Endothelial cell of umbilical vein (primary cell): ENCODE measurements around the gene DDX27. TPM values are rescaled to one million over a fixed set of nuclear protein-coding genes. Genes with fewer than 3 reads are reported as not detected.
A peak's percentile ranks its signal among the peaks of the same experiment; 100 is the strongest.

Source experiments
- BruUV-seq: library from RNA; stranded (reverse); fragments of 400-500 nt; replicated peaks from 2 replicates; lab custom pipeline; 2021; lab: Mats Ljungman, UMichigan
- CTCF ChIA-PET: fragments of 300-600, 350-600 bp; sonication (Branson Sonifier 250); formaldehyde crosslinking; loops from one replicate; lab custom pipeline; 2021; ENCODE audit warnings: antibody characterized with exemption, inconsistent platforms; lab: Charles Lee
- POLR2A ChIA-PET: fragments of 300-600, 350-600 bp; sonication (Branson Sonifier 250); formaldehyde crosslinking; loops from one replicate; lab custom pipeline; 2021; ENCODE audit warnings: antibody characterized with exemption, inconsistent platforms; lab: Charles Lee
- DNase-seq: peaks from one replicate; pipeline ENCODE4 v3.0.0-alpha.2; 2011; ENCODE audit warnings: low read depth, low spot score
- FAIRE-seq: peaks from 2 replicates; lab custom pipeline; 2011; peaks lifted over from hg19 to GRCh38; lab: Jason Lieb, UNC
- H2AFZ ChIP-seq: 2 replicates; pipeline ENCODE4 v1.6.0; 2012; ENCODE audit warnings: low read depth, low read length, control low read depth, inconsistent platforms
- H3K27ac ChIP-seq: 2 replicates; pipeline ENCODE4 v1.5.1; 2011; ENCODE audit warnings: low read depth, mild to moderate bottlenecking, control low read depth, low read length, moderate library complexity; ENCODE audit not compliant: insufficient read depth
- H3K27me3 ChIP-seq, 2 experiments: 2 replicates each; pipeline versions ENCODE4 v1.6.0 to v1.6.1; 2011; ENCODE audit warnings: low read length in 2 of 2, mixed read lengths in 1 of 2; ENCODE audit not compliant: control insufficient read depth in 2 of 2, insufficient read depth in 2 of 2
- H3K36me3 ChIP-seq, 2 experiments: 2 replicates in 1 of 2; 3 replicates in 1 of 2; pipeline ENCODE4 v1.5.1; 2011; ENCODE audit warnings: low read length in 2 of 2, mild to moderate bottlenecking in 1 of 2, moderate library complexity in 1 of 2; ENCODE audit not compliant: control insufficient read depth in 2 of 2, insufficient read depth in 2 of 2; ENCODE audit errors: extremely low read depth in 1 of 2
- H3K4me1 ChIP-seq: 3 replicates; pipeline ENCODE4 v1.5.1; 2011; ENCODE audit warnings: mild to moderate bottlenecking, low read length; ENCODE audit not compliant: control insufficient read depth, insufficient read depth; ENCODE audit errors: extremely low read depth
- H3K4me2 ChIP-seq: 2 replicates; pipeline ENCODE4 v1.6.1; 2011; ENCODE audit warnings: low read length, control low read depth, mixed read lengths; ENCODE audit not compliant: insufficient read depth
- H3K4me3 ChIP-seq, 3 experiments: fragments of 200-600 bp in 1 of 3; sonication (generic), shearing (Covaris generic) in 1 of 3; replicated peaks in 1 of 3; 2 replicates each; pipeline ENCODE4 v1.5.1; 2011 to 2016; ENCODE audit warnings: control low read depth in 3 of 3, low read length in 3 of 3, mild to moderate bottlenecking in 2 of 3, inconsistent platforms in 1 of 3, low read depth in 1 of 3, moderate library complexity in 1 of 3; ENCODE audit not compliant: insufficient read depth in 1 of 3
- H3K79me2 ChIP-seq: 2 replicates; pipeline ENCODE4 v1.6.0; 2012; ENCODE audit warnings: low read length, inconsistent platforms; ENCODE audit not compliant: control insufficient read depth, insufficient read depth
- H3K9ac ChIP-seq: replicated peaks from 2 replicates; pipeline ENCODE3; 2011; ENCODE audit warnings: low read length, control low read depth; ENCODE audit not compliant: insufficient read depth; ENCODE audit errors: extremely low read depth
- H3K9me1 ChIP-seq: replicated peaks from 3 replicates; pipeline ENCODE4 v1.6.0; 2011; ENCODE audit warnings: mild to moderate bottlenecking, low read length; ENCODE audit not compliant: control insufficient read depth, insufficient read depth; ENCODE audit errors: extremely low read depth
- H3K9me3 ChIP-seq: replicated peaks from 2 replicates; pipeline ENCODE4 v1.5.1; 2012; ENCODE audit warnings: low read length, inconsistent platforms; ENCODE audit not compliant: control insufficient read depth, insufficient read depth
- H4K20me1 ChIP-seq: replicated peaks from 2 replicates; pipeline ENCODE3; 2011; ENCODE audit warnings: mild to moderate bottlenecking, low read length; ENCODE audit not compliant: control insufficient read depth, insufficient read depth; ENCODE audit errors: extremely low read depth
- EZH2 ChIP-seq: IDR thresholded peaks from 2 replicates; pipeline ENCODE4 v1.6.1; 2012; ENCODE audit warnings: borderline replicate concordance, low read depth, mild to moderate bottlenecking, moderate library complexity, low read length, inconsistent platforms; ENCODE audit not compliant: severe bottlenecking
- FOS ChIP-seq: IDR thresholded peaks from 2 replicates; pipeline ENCODE4 v1.6.1; 2011; ENCODE audit warnings: mild to moderate bottlenecking, low read length, moderate library complexity, borderline replicate concordance; ENCODE audit not compliant: insufficient read depth
- GATA2 ChIP-seq: IDR thresholded peaks from 2 replicates; pipeline ENCODE4 v1.7.0; 2011; ENCODE audit warnings: low read depth, mild to moderate bottlenecking, moderate library complexity, mixed read lengths, low read length; ENCODE audit not compliant: insufficient read length, insufficient read depth
- JUN ChIP-seq: IDR thresholded peaks from 2 replicates; pipeline ENCODE4 v1.6.1; 2011; ENCODE audit warnings: borderline replicate concordance, low read depth; ENCODE audit not compliant: insufficient read length, insufficient read depth
- MYC ChIP-seq: IDR thresholded peaks from one replicate; pipeline ENCODE4 v1.6.1; 2011; ENCODE audit warnings: mild to moderate bottlenecking, low read depth, low read length
- POLR2A ChIP-seq: IDR thresholded peaks from 2 replicates; pipeline ENCODE4 v1.6.1; 2012; ENCODE audit warnings: low read depth, mild to moderate bottlenecking, control low read depth, low read length
- POLR2AphosphoS5 ChIP-seq: IDR thresholded peaks from 2 replicates; pipeline ENCODE4 v1.6.1; 2012; ENCODE audit warnings: low read depth, mild to moderate bottlenecking, control low read depth, low read length, moderate library complexity; ENCODE audit not compliant: insufficient read depth
- dilution Hi-C: fragments of 300-500 bp; cut with MboI; formaldehyde crosslinking; loops from one replicate; pipeline ENCODE4 v1.15.0; 2019; ENCODE audit warnings: low sequenced_read_pairs; ENCODE audit not compliant: extremely low pct_ligation_motif_present
- intact Hi-C: fragments of 100-400 bp; cut with micrococcal nuclease; formaldehyde crosslinking; loops from one replicate; pipeline ENCODE4 v1.10.0; 2022
- polyA plus RNA-seq, 4 experiments: library from polyadenylated mRNA; depleted of rRNA in 3 of 4; stranded (reverse) in 3 of 4; unstranded in 1 of 4; fragments of >200 nt; gene quantifications; 2 replicates each; pipeline versions ENCODE4 v1.2.1 to v1.2.3, GENCODE V29; 2011 to 2012; ENCODE audit warnings: missing spikeins in 1 of 4
- total RNA-seq: library from RNA; stranded (reverse); gene quantifications from 2 replicates; pipeline ENCODE4 v1.2.3, GENCODE V29; 2021
- TF ChIP-seq, protein P1 (sequence below), 2 donors: IDR thresholded peaks; 1 replicate in 1 of 2; 2 replicates in 1 of 2; pipeline ENCODE4 v1.5.1; 2011; ENCODE audit warnings: low read length in 2 of 2, mild to moderate bottlenecking in 2 of 2, moderate library complexity in 2 of 2, control low read depth in 1 of 2, inconsistent platforms in 1 of 2, low read depth in 1 of 2; ENCODE audit not compliant: insufficient read depth in 1 of 2; ENCODE audit errors: extremely low read depth in 1 of 2
- TF ChIP-seq, protein P2 (sequence below): IDR thresholded peaks from 2 replicates; pipeline ENCODE4 v1.6.1; 2011; ENCODE audit not compliant: insufficient read depth, insufficient read length

Gene DDX27
- total and polyA plus RNA-seq, 2 donors (not counting 3 experiments of a cell fraction or from before 2014, with no cell fraction given): 24.0 to 25.7 TPM

DNA sequence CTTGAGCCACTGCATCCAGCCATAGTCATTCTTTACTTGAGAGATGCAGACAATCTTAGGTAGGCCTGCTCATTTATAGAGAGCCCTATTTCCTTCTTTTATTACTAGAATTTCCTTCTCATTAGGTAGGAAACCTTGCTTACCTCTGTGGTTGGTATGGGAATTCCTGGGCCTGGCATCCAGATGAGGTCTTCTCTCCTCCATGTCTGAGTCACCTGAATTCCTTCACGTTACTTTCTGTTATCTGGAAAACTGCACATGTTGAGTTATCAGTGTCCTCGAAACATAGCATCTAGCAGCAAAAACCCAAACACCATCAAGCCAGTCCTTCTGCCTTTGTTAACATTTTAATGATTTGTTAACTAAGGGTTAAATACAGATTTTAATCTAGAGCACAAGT lies 56.4 kb downstream of the DDX27 start:
- CTCF ChIA-PET: interaction anchor here (1.0 to 4.2 kb wide), 4 partner anchors 9 to 48 kb away, joined by 5 to 16 read pairs (median 12); no protein-coding TSS in a partner anchor
- TF ChIP-seq POLR2AphosphoS5 (no peak), FOS (no peak), JUN (no peak), MYC (no peak), EZH2 (no peak), POLR2A (no peak), GATA2 (no peak)
- TF ChIP-seq, protein P1, sequence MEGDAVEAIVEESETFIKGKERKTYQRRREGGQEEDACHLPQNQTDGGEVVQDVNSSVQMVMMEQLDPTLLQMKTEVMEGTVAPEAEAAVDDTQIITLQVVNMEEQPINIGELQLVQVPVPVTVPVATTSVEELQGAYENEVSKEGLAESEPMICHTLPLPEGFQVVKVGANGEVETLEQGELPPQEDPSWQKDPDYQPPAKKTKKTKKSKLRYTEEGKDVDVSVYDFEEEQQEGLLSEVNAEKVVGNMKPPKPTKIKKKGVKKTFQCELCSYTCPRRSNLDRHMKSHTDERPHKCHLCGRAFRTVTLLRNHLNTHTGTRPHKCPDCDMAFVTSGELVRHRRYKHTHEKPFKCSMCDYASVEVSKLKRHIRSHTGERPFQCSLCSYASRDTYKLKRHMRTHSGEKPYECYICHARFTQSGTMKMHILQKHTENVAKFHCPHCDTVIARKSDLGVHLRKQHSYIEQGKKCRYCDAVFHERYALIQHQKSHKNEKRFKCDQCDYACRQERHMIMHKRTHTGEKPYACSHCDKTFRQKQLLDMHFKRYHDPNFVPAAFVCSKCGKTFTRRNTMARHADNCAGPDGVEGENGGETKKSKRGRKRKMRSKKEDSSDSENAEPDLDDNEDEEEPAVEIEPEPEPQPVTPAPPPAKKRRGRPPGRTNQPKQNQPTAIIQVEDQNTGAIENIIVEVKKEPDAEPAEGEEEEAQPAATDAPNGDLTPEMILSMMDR (IDR thresholded peaks at IDR 0.05; ENCODE audit: extremely low read depth in 1 of 2, insufficient read depth in 1 of 2, low read depth in 1 of 2, low read length in 2 of 2): no peak
- TF ChIP-seq, protein P2, sequence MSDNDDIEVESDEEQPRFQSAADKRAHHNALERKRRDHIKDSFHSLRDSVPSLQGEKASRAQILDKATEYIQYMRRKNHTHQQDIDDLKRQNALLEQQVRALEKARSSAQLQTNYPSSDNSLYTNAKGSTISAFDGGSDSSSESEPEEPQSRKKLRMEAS: no peak
- H3K9me1 ChIP-seq: no peaks in the 10 kb centered on the region
- DNase-seq (no peak), FAIRE-seq (no peak)
- H3K4me3 ChIP-seq: no peak overlapping the region
- no peak overlapping the region for H3K9ac ChIP-seq
- peaks cover 78% of the 10 kb centered on the region for H3K79me2 ChIP-seq
- no peak overlapping the region for H3K27ac ChIP-seq
- no TSS peak for BruUV-seq
- H3K4me2 ChIP-seq: peak overlapping the region; percentile 97
- H3K36me3 ChIP-seq: peaks cover 22 to 24% of the 10 kb centered on the region in 2 experiments
- H3K27me3 ChIP-seq: no peaks in the 10 kb centered on the region
- POLR2A ChIA-PET: no interaction called here
- H2AFZ ChIP-seq: no peak overlapping the region
- H4K20me1 ChIP-seq: peaks cover 6% of the 10 kb centered on the region
- H3K9me3 ChIP-seq: no peaks in the 10 kb centered on the region
- H3K4me1 ChIP-seq: peaks cover 22% of the 10 kb centered on the region
- dilution Hi-C loops: no loop called here
- intact Hi-C loops: loop anchor here (1.0 kb wide), 1 partner anchor 29 kb away; no protein-coding TSS in a partner anchor
